Activated CD8-positive, alpha-beta T cell treated with anti-CD3 and anti-CD28 coated beads for 36 hours (primary cell): ENCODE data around the gene WNT3. TPM values are rescaled to one million over a fixed set of nuclear protein-coding genes. Genes with fewer than 3 reads are reported as not detected.

ENCODE experiments used
- ATAC-seq: fragments of 200-7000 bp; cut with Tn5 transposase; one replicate; pipeline ENCODE4 v1.10.0; 2021; ENCODE audit warnings: mild to moderate bottlenecking, moderate library complexity
- CTCF ChIA-PET: fragments of 350-600 bp; sonication (Branson Sonifier 250); formaldehyde crosslinking; loops from one replicate; lab custom pipeline; 2021; ENCODE audit warnings: antibody characterized with exemption; lab: Charles Lee
- POLR2A ChIA-PET: fragments of 350-600 bp; sonication (Branson Sonifier 250); formaldehyde crosslinking; loops from one replicate; lab custom pipeline; 2021; ENCODE audit warnings: antibody characterized with exemption; lab: Charles Lee
- DNase-seq: peaks from one replicate; pipeline ENCODE4 v3.0.0-alpha.2; 2020
- H3K27ac Mint-ChIP-seq: one replicate; pipeline ENCODE4 v1.8.0; 2021; ENCODE audit warnings: mild to moderate bottlenecking, mixed read lengths
- H3K27me3 Mint-ChIP-seq: one replicate; pipeline ENCODE4 v1.8.0; 2021; ENCODE audit warnings: mixed read lengths
- H3K36me3 Mint-ChIP-seq: one replicate; pipeline ENCODE4 v1.8.0; 2021; ENCODE audit warnings: low read depth, mixed read lengths
- H3K4me1 Mint-ChIP-seq: one replicate; pipeline ENCODE4 v1.8.0; 2021; ENCODE audit warnings: low read depth, mixed read lengths
- H3K4me3 Mint-ChIP-seq: one replicate; pipeline ENCODE4 v1.8.0; 2021; ENCODE audit warnings: mild to moderate bottlenecking, moderate library complexity, mixed read lengths
- H3K9me3 Mint-ChIP-seq: one replicate; pipeline ENCODE4 v1.8.0; 2021; ENCODE audit warnings: mixed read lengths
- intact Hi-C: fragments of 100-400 bp; cut with micrococcal nuclease; formaldehyde crosslinking; loops from one replicate; pipeline ENCODE4 v1.10.0; 2022
- total RNA-seq, 2 experiments: library from RNA; stranded (reverse); gene quantifications; one replicate each; pipeline ENCODE4 v1.2.3, GENCODE V29; 2021
- TF ChIP-seq, protein P1 (sequence below): fragments of 200-600 bp; IDR thresholded peaks from one replicate; pipeline ENCODE4 v1.8.0; 2022; ENCODE audit warnings: antibody characterized with exemption, mild to moderate bottlenecking

WNT3 gene
- total RNA-seq, 2 experiments from 2014 or later, result 0.09 TPM; not detected in 1

DNA sequence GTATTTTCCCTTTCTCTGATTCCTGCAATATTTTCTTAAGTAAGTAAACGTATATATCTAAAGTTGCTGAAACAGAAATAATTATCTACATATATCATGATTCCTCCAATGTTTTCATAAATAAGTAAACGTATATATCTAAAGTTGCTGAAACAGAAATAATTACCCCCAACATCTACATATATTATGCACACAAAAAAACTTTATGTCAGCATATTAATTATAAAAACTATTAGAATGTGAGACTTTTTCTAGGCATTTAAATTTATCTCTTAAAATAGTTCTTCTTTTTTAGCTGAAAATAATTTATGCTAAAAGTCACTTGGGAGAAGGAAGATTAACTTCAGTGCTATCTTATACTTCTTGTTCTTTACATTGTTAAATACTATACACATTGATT, 88.5 kb downstream of the WNT3 start:
- Mint-ChIP-seq H3K27me3 (no peaks in the 10 kb centered on the region), H3K9me3 (no peaks in the 10 kb centered on the region), H3K27ac (no peak overlapping the region), H3K36me3 (peaks cover 3% of the 10 kb centered on the region), H3K4me1 (no peaks in the 10 kb centered on the region), H3K4me3 (no peak overlapping the region)
- TF ChIP-seq, protein P1, sequence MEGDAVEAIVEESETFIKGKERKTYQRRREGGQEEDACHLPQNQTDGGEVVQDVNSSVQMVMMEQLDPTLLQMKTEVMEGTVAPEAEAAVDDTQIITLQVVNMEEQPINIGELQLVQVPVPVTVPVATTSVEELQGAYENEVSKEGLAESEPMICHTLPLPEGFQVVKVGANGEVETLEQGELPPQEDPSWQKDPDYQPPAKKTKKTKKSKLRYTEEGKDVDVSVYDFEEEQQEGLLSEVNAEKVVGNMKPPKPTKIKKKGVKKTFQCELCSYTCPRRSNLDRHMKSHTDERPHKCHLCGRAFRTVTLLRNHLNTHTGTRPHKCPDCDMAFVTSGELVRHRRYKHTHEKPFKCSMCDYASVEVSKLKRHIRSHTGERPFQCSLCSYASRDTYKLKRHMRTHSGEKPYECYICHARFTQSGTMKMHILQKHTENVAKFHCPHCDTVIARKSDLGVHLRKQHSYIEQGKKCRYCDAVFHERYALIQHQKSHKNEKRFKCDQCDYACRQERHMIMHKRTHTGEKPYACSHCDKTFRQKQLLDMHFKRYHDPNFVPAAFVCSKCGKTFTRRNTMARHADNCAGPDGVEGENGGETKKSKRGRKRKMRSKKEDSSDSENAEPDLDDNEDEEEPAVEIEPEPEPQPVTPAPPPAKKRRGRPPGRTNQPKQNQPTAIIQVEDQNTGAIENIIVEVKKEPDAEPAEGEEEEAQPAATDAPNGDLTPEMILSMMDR, result no peak
- DNase-seq (no peak), ATAC-seq (no peak)
- ChIA-PET CTCF (no interaction called here), POLR2A (no interaction called here)
- intact Hi-C loops, result no loop called here

DNA sequence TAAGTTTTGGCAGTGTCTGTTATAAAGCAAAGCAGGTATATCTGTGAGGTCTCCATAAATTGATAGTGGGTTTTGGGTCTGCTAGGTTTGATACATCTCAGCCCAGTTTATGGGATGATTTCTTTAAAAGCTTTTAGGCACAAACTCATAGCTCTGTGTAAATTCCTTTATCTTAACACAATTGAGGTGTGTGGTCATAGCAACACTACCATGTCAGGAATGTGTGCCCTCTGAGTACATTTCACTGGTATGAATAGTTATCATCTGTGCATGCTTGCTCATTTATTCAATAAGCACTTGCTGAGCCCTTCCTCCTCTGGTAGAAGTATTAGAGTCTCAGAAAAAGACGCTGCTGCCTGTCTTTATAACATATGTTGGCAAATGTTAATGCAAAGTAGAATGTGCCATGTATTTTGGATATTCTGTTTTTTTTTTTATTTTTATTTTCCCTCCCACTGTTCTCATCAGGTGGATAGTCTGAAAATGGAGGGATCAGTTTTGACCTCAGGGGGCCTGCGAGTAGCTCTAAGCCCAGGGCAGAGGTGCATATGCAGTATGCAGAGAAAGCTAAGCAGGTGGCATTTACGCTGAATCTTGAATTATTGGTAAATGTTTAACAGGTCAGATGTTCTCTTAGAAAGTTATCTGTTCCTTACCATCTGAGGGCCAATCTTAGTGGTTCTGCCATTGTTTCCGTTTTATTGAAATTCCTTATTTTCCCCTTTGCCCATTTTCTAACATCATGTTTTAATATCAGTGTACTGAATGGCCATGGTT, 90.7 kb downstream of the WNT3 start:
- no peak overlapping the region for H3K4me3 Mint-ChIP-seq
- DNase-seq (no peak), ATAC-seq (no peak)
- intact Hi-C loops, result no loop called here
- H3K27ac Mint-ChIP-seq, result no peak overlapping the region
- peaks cover 3% of the 10 kb centered on the region for H3K36me3 Mint-ChIP-seq
- no peaks in the 10 kb centered on the region for H3K4me1 Mint-ChIP-seq
- ChIA-PET CTCF (no interaction called here), POLR2A (no interaction called here)
- H3K27me3 Mint-ChIP-seq, result no peaks in the 10 kb centered on the region
- TF ChIP-seq, protein P1, result no peak
- no peaks in the 10 kb centered on the region for H3K9me3 Mint-ChIP-seq

DNA sequence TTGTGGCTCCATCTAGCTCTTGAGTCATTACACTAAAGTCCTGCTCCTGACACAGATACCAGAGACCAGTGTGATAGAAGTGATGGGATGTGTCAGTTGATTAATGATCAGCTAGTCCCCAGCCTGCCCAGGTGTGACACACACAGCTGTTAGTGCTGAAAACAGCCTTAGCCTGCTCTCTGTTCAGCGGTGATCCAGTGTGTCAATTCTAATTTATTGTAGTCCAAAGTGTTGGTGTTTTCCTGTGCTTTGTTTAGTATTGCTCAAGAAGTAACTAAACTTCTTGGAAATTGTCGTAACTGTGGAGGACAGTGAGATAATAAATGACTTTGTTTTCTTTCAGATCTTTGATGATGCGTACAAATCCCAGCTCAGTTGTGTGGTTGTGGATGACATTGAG, 92.3 kb downstream of the WNT3 start:
- Mint-ChIP-seq H3K36me3 (peaks cover 3% of the 10 kb centered on the region), H3K27me3 (no peaks in the 10 kb centered on the region), H3K4me1 (no peaks in the 10 kb centered on the region), H3K9me3 (no peaks in the 10 kb centered on the region), H3K27ac (no peak overlapping the region), H3K4me3 (no peak overlapping the region)
- ChIA-PET POLR2A (interaction anchor here (0.6 kb wide), 1 partner anchor 11 kb away, joined by 3 read pairs; no protein-coding TSS in a partner anchor), CTCF (interaction anchor here (1.0 to 1.2 kb wide), 2 partner anchors 16 to 115 kb away, joined by 3 read pairs; no protein-coding TSS in a partner anchor)
- TF ChIP-seq, protein P1, result no peak
- no peak for ATAC-seq
- no peak for DNase-seq
- intact Hi-C loops, result no loop called here

DNA sequence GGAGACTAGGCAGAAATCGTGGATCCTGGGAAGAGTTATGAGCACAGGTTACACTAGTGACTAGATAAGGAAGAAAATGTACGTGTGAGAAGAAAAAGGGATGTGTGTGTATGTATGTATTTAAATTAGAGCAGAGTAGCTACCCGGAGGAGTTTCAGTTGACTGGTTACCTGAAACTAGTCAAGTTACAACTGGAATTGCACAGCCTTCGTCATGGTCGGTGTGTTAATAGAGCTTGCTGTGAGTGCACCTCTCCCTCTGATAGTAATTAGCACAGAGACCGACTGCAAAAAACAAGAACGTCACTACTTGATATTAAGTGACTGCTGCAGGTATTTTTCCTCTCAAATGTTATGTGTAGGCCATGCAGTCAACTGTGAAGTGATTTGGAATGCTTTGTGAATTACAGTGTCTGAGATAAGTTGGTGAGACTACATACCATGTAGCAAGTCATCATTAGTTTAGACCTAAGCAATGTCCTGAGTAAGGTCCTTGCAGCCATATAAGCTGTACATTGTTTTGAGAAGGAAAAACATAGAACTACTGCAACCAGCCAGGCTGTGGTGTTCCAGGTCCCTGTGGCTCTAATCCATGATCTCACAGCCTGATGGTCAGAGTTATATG, 95.7 kb downstream of the WNT3 start:
- H3K9me3 Mint-ChIP-seq, result no peaks in the 10 kb centered on the region
- H3K27ac Mint-ChIP-seq, result no peak overlapping the region
- intact Hi-C loops, result no loop called here
- H3K4me3 Mint-ChIP-seq, result no peak overlapping the region
- ChIA-PET CTCF (no interaction called here), POLR2A (no interaction called here)
- no peaks in the 10 kb centered on the region for H3K27me3 Mint-ChIP-seq
- ATAC-seq (no peak), DNase-seq (no peak)
- no peaks in the 10 kb centered on the region for H3K4me1 Mint-ChIP-seq
- TF ChIP-seq, protein P1, result no peak
- no peaks in the 10 kb centered on the region for H3K36me3 Mint-ChIP-seq

DNA sequence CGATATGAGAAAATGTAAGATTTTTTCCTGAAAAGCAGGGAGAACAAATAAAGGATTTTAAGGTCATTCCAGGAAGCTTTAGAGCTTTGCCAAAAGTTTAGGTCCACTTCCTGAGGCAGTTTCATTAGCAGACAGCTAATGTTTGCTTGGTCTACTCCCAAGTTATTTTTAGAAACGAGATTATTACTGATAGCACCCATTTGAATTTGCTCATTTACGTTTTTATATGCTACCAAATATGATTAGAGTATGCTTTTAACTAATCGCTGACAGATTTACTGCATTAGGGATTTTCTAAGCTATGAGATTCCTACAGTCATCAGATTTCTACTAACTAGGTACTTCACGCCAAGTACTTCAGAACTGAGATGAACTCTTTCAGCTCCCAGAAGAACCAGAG, 98.1 kb downstream of the WNT3 start:
- no peaks in the 10 kb centered on the region for H3K4me1 Mint-ChIP-seq
- intact Hi-C loops, result no loop called here
- no peak overlapping the region for H3K4me3 Mint-ChIP-seq
- POLR2A ChIA-PET, result no interaction called here
- DNase-seq (no peak), ATAC-seq (no peak)
- CTCF ChIA-PET, result interaction anchor here (0.8 to 1.5 kb wide), 2 partner anchors 16 to 115 kb away, joined by 3 read pairs; no protein-coding TSS in a partner anchor
- no peaks in the 10 kb centered on the region for H3K9me3 Mint-ChIP-seq
- H3K27me3 Mint-ChIP-seq, result no peaks in the 10 kb centered on the region
- TF ChIP-seq, protein P1, result no peak
- no peak overlapping the region for H3K27ac Mint-ChIP-seq
- peaks cover 3% of the 10 kb centered on the region for H3K36me3 Mint-ChIP-seq
